HL-60 (cell line): ENCODE results near the gene RALGPS2.

Source experiments
- CTCF ChIP-seq: IDR thresholded peaks from one replicate; pipeline ENCODE4 v1.5.1; 2011; ENCODE audit warnings: low read length, control low read depth, inconsistent platforms; ENCODE audit not compliant: insufficient read depth
- SPI1 ChIP-seq: IDR thresholded peaks from 2 replicates; pipeline ENCODE4 v1.6.1; 2012; ENCODE audit warnings: low read depth, mild to moderate bottlenecking, borderline replicate concordance

GRCh38 chr1:178937695-178938094 is 212.7 kb downstream of the RALGPS2 start:
- TF ChIP-seq SPI1: no peak
- TF ChIP-seq CTCF: no peak
